Natural killer cell (primary cell): ENCODE data around the gene HHIP. TPM values are rescaled to one million over a fixed set of nuclear protein-coding genes. Genes with fewer than 3 reads are reported as not detected.

Source experiments
- ATAC-seq, 3 donors: fragments of 150-1000 bp in 2 of 3; fragments of 200-7000 bp in 1 of 3; cut with Tn5 transposase; 1 replicate in 1 of 3; 2 replicates in 2 of 3; pipeline ENCODE4 v1.10.0; 2021; ENCODE audit warnings: mild to moderate bottlenecking in 2 of 3, moderate library complexity in 2 of 3
- DNase-seq, 2 donors: peaks; one replicate each; pipeline versions ENCODE4 v3.0.0 to v3.0.0-alpha.2; 2013 to 2021; ENCODE audit warnings: mixed read lengths in 1 of 2
- H3K27ac ChIP-seq: one replicate; pipeline ENCODE4 v1.5.1; 2013; ENCODE audit warnings: mild to moderate bottlenecking, low read length
- H3K27me3 ChIP-seq: one replicate; pipeline ENCODE4 v1.6.1; 2013; ENCODE audit warnings: low read length; ENCODE audit not compliant: control insufficient read depth, insufficient read depth
- H3K36me3 ChIP-seq: one replicate; pipeline ENCODE4 v1.6.1; 2013; ENCODE audit warnings: low read length; ENCODE audit not compliant: control insufficient read depth, insufficient read depth
- H3K4me1 ChIP-seq: one replicate; pipeline ENCODE4 v1.6.1; 2013; ENCODE audit warnings: low read length; ENCODE audit not compliant: control insufficient read depth, insufficient read depth
- H3K4me3 ChIP-seq: one replicate; pipeline ENCODE4 v1.5.1; 2013; ENCODE audit warnings: low read length
- H3K9me3 ChIP-seq: one replicate; pipeline ENCODE4 v1.6.1; 2013; ENCODE audit warnings: low read length; ENCODE audit not compliant: control insufficient read depth, insufficient read depth
- H3K27ac Mint-ChIP-seq, 2 donors: one replicate each; pipeline ENCODE4 v1.8.0; 2022; ENCODE audit warnings: mild to moderate bottlenecking in 2 of 2, mixed read lengths in 2 of 2, moderate library complexity in 1 of 2
- H3K27me3 Mint-ChIP-seq, 2 donors: one replicate each; pipeline ENCODE4 v1.8.0; 2022; ENCODE audit warnings: low read depth in 2 of 2, mixed read lengths in 2 of 2
- H3K36me3 Mint-ChIP-seq: one replicate; pipeline ENCODE4 v1.8.0; 2022; ENCODE audit warnings: mixed read lengths
- H3K4me1 Mint-ChIP-seq, 2 donors: one replicate each; pipeline ENCODE4 v1.8.0; 2022; ENCODE audit warnings: mixed read lengths in 2 of 2
- H3K4me3 Mint-ChIP-seq: one replicate; pipeline ENCODE4 v1.8.0; 2022; ENCODE audit warnings: mild to moderate bottlenecking, moderate library complexity, mixed read lengths
- H3K9me3 Mint-ChIP-seq, 2 donors: one replicate each; pipeline ENCODE4 v1.8.0; 2022; ENCODE audit warnings: mixed read lengths in 2 of 2
- CTCF ChIP-seq: fragments of 200-600 bp; IDR thresholded peaks from one replicate; pipeline ENCODE4 v1.8.0; 2022; ENCODE audit warnings: antibody characterized with exemption
- WGBS: methylation state at CpG from one replicate; pipeline ENCODE4 v1.1.7; 2013; ENCODE audit warnings: missing lambda C conversion rate; ENCODE audit not compliant: insufficient coverage; 5-methylcytosine and 5-hydroxymethylcytosine counted together
- intact Hi-C: fragments of 100-400 bp; cut with micrococcal nuclease; formaldehyde crosslinking; loops from one replicate; pipeline ENCODE4 v1.14.2; 2022
- total RNA-seq, 4 donors: library from RNA; stranded (reverse); fragments of 120-200 nt in 1 of 4; gene quantifications; one replicate each; pipeline versions ENCODE4 v1.2.3 to v1.2.4, GENCODE V29; 2013 to 2022

Gene HHIP
- total RNA-seq, 3 donors from 2014 or later (not counting 1 experiment from before 2014, with no cell fraction given), result not detected

GRCh38 chr4:144718958-144719512 lies 73.1 kb downstream of the HHIP start:
- Histone ChIP-seq H3K4me1 (no peaks in the 10 kb centered on the region), H3K4me3 (no peak overlapping the region), H3K27ac (no peak overlapping the region), H3K9me3 (no peaks in the 10 kb centered on the region), H3K27me3 (no peaks in the 10 kb centered on the region), H3K36me3 (no peaks in the 10 kb centered on the region)
- ATAC-seq (no peak), DNase-seq (no peak)
- no peaks in the 10 kb centered on the region for H3K27me3 Mint-ChIP-seq
- H3K9me3 Mint-ChIP-seq, result no peaks in the 10 kb centered on the region
- 84% methylated on average over 4 of the region's 4 CpGs for WGBS
- no peaks in the 10 kb centered on the region for H3K36me3 Mint-ChIP-seq
- no peak for TF ChIP-seq CTCF
- H3K27ac Mint-ChIP-seq, result no peak overlapping the region
- H3K4me3 Mint-ChIP-seq, result no peak overlapping the region
- intact Hi-C loops, result no loop called here
- no peaks in the 10 kb centered on the region for H3K4me1 Mint-ChIP-seq

DNA sequence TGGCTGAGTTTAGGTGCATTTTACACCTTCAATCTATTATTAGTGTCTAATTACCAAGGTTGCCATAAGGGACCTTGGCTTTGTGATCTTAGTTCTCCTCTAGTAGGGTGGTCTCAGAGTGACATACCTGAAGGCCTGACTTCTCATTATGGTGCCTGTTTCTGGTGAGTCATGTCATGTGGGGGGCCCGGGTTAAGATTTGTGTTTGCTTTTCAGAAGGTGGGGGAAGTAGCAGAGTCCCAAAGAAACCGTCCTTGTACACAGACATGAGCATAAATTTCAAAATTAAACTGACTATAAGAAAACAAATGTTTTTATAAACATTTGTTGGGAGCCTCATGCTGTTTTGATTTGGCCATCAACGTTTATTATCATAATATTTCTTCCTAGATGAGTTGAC lies 74.5 kb downstream of the HHIP start:
- Histone ChIP-seq H3K9me3 (no peaks in the 10 kb centered on the region), H3K27ac (no peak overlapping the region), H3K27me3 (no peaks in the 10 kb centered on the region), H3K36me3 (no peaks in the 10 kb centered on the region), H3K4me3 (no peak overlapping the region), H3K4me1 (no peaks in the 10 kb centered on the region)
- TF ChIP-seq CTCF, result no peak
- no peaks in the 10 kb centered on the region for H3K36me3 Mint-ChIP-seq
- no peaks in the 10 kb centered on the region for H3K4me1 Mint-ChIP-seq
- no peaks in the 10 kb centered on the region for H3K27me3 Mint-ChIP-seq
- H3K27ac Mint-ChIP-seq, result no peak overlapping the region
- no peaks in the 10 kb centered on the region for H3K9me3 Mint-ChIP-seq
- no peak for ATAC-seq
- intact Hi-C loops, result no loop called here
- WGBS, result 64% methylated on average over 1 of the region's 3 CpGs
- no peak for DNase-seq
- no peak overlapping the region for H3K4me3 Mint-ChIP-seq

- no peaks in the 10 kb centered on the region for H3K4me1 Mint-ChIP-seq
- no peaks in the 10 kb centered on the region for H3K9me3 ChIP-seq
- intact Hi-C loops, result no loop called here
- H3K27me3 ChIP-seq, result no peaks in the 10 kb centered on the region
- H3K36me3 ChIP-seq, result no peaks in the 10 kb centered on the region
- no peak overlapping the region for H3K27ac ChIP-seq
- ATAC-seq (no peak), DNase-seq (no peak)
- no peak for TF ChIP-seq CTCF
- H3K4me3 Mint-ChIP-seq, result no peak overlapping the region
- H3K4me1 ChIP-seq, result no peaks in the 10 kb centered on the region
- no peaks in the 10 kb centered on the region for H3K9me3 Mint-ChIP-seq
- no peaks in the 10 kb centered on the region for H3K27me3 Mint-ChIP-seq
- H3K27ac Mint-ChIP-seq, result no peak overlapping the region
- no peaks in the 10 kb centered on the region for H3K36me3 Mint-ChIP-seq
- H3K4me3 ChIP-seq, result no peak overlapping the region
Measured at GRCh38 chr4:144721994-144722393, 76.0 kb downstream of the HHIP start.

DNA sequence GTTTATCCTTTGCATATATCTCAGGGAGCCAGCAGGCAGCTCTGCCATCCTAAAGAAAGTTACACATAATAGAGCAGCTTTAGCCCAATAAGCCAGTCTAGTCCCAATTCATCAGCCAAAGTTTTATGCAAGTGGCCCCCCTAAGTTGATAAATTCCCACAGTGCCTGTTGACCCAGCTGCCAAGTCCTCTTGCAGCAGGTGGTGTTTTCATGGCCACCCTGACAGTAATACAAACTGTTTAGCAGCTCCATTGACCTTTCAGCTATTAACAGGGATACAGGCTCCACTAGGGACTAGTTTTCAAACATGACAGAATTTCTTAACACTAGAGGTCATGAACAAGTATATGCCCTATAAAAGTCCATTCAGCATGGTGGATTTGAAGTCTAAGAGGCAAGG lies 77.5 kb downstream of the HHIP start:
- no peaks in the 10 kb centered on the region for H3K9me3 Mint-ChIP-seq
- H3K27ac Mint-ChIP-seq, result no peak overlapping the region
- Histone ChIP-seq H3K27me3 (no peaks in the 10 kb centered on the region), H3K4me1 (no peaks in the 10 kb centered on the region), H3K4me3 (no peak overlapping the region), H3K36me3 (no peaks in the 10 kb centered on the region), H3K27ac (no peak overlapping the region), H3K9me3 (no peaks in the 10 kb centered on the region)
- no peaks in the 10 kb centered on the region for H3K36me3 Mint-ChIP-seq
- H3K4me3 Mint-ChIP-seq, result no peak overlapping the region
- no peaks in the 10 kb centered on the region for H3K4me1 Mint-ChIP-seq
- no peaks in the 10 kb centered on the region for H3K27me3 Mint-ChIP-seq
- no peak for ATAC-seq
- intact Hi-C loops, result no loop called here
- no peak for DNase-seq
- no peak for TF ChIP-seq CTCF
